NCI-H2107 treated with DMSO at 0.1 percent for 48 hours (cell line): ENCODE results near the gene FNDC3A.
"Not testable (repeated sequence)": the region's sequence is repeated elsewhere in the genome, so short reads cannot be mapped to it uniquely, and the experiment has no call there.

Experiments
- DNase-seq: peaks from one replicate; lab custom pipeline; 2025; ENCODE audit not compliant: unreplicated experiment; lab: John Stamatoyannopoulos, UW

The FNDC3A gene

DNA sequence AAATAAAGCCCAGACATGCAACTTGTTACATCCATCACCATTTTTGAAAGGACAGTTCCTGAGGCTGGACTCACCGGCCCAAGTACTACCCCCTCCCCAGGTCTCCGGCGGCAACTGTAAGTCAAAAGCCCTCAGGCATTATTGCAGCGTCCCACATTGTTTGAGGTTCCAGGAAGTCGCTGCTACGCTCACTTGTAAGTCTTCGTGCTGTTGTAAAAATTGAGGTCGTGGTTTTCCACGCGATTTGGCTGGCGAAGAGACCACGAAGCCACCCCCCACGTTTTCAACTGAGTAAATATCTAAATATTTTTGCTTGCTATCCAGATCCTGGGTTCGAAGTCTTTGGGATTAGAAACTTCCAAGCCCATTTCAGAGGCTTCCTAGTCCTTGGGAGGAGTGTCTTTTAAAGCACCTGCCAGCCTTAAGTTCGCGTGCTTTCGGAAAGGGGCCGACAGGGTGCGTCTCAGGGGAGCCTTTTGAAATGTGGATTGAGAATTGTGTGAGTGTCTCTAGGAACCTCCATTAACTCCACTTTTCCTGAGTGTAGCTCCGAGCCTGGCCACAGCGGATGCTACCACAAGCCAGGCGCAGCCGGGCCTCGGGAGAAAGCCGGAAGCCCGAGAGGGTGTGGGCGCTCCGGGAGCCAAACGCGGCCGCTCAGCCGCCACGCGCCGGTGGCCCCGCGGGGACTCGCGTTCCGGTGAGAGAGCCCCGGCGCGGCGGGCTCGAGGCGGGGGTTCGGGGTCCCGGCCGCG is 434 bp upstream of the FNDC3A start:
- peak; percentile 35 for DNase-seq

DNA sequence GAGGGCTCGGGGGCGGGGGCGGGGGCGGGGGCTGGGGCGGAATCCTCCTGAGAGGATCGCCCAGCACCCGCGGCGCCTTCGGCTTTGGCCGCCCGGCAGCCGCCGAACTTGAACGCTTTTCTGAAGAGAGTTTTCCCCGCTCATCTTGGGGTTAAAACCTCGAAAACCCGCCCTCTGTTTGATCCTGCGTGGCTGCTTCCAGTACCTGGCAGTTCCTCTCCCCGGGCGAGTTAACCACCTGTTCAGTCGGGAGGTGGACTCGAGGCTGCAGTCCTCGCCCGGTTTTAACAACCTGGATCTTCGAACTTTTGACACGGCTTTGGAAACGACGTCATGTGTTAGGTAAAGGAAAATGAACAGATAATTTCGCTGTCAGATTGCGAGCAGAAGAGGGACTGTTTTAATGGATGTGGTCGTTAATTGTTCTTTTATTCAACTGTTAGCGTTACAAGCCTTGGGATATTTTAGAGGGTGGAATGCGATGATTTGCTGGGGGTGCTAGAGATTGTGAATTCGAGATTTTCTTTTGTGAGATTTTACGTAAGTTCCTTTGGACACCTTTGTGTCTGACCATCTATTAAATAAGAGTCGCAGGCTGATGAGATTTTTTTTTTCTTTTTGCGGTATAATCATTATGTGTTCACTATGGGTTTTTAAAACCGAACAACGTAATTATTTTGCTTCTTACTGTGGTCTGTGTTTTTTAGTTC is 1.0 kb downstream of the FNDC3A start:
- DNase-seq, result peak; percentile 66

DNA sequence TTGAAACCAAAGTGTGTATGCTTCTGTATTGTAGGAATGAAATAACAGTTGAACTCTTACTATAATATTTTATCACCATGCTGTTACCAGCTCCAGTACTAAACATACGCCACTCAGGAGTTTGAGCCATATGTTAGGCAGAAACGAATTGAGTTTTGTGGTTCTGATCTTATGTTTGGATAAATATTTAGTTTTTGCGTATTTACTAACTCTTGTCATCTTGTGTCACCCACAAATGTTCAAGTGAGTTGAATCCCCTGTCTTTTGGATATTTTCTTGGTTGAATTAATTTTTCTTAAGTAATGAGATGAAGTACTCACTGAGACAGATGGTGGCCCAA is 1.5 kb downstream of the FNDC3A start:
- DNase-seq, result peak; percentile 52

DNA sequence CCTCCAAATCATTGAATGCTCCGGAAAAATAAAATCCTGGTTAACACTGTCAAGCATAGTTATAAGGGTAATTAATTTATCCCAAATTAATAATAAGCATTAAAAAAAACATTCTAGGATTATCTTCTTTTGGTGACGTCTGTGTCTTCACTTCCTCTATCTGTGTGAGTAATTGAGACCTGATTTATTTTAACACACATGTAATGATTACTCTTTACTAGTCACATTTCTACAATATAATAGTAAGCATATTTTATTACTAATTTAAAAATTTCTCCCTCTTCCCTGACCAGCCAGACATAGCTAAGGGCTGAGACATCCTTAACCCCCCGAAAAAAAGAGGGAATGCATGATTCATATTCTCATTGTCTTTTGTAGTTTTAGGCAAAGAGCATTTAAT is 2.3 kb downstream of the FNDC3A start:
- DNase-seq, result no peak

DNA sequence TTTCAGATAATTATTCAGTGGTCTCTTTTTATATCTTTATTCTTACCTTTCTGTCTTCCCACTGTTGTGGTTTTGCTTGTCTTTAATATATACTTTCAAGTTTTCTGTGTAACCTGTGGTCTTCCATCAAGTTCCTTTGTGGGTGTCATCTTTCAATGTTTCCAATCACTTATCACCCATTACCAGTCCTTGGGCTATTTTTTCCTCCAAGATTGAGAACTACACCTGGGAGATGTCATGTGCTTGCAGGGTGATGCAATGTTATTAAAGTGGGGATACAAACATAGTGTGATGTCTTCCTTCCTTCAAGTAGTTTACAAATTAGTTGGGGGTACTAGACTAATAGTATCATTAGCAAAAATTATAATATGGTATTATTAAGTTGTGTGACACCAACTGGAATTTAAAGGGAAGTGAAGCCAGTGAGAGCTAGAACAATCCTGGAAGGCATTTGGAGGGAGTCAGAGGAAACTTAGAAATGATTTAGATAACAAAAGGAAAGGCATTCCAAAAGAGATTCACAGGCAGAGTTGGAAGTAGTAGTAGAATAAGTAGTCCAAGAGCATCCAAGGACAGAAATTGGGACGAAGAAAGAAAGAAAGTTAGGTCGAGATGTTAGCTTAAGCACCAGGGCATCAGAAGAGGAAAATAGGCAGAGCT is 3.4 kb downstream of the FNDC3A start:
- no peak for DNase-seq

DNA sequence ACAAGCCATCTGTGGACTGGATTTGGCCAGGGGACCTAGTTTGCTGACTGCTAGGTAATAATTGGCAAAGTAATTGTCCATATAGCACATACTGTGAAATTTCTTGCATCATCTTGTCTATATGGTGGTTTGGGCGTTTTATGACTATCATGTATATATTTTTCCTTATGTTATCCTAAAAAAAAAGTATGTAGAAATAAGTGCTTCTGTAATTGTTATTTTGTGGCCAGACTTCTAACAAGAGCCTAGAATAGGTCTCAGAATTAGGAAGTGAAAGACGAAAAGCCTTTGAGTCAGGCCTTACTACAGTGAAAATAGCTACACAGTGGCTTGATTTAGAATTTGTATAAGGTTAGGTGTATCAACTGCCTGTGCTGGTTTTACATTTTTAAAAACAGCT is 4.2 kb downstream of the FNDC3A start:
- no peak for DNase-seq

DNA sequence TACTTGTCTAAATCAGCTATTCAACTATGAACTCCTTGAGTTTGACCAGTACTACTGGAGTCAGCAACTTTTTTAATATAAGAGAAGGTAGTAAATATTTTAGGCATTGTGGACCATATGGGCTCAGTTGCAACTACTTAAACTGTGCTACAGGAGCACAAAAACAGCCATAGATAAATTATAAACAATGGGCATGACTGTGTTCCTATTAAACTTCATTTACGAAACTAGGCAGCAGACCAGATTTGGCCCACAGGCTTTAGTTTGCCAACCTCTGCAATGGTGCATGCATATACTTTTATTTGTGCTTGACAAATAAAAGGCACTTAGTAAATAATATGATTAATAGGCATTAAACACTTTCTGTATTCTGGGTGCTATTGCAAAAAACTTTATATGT is 7.6 kb downstream of the FNDC3A start:
- no peak for DNase-seq

DNA sequence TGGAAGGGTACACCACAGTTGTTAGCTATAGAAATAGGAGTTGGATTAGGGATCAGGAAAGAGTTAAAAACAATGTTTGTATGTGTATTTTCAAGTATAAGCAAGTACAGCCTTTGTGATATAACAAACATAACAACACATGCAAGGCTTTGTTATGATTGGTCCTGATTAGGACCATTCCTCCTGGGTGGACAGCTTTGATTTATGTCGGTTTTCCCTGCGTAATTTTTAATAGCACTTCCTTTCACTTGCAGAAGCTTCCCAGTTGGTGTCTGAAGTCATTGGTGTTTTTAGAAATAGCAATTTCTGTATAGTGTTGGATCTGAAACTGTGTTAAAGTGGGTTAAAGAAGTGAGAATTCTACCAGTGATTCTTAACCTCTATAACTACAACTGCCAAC is 10.0 kb downstream of the FNDC3A start:
- DNase-seq, result no peak

DNA sequence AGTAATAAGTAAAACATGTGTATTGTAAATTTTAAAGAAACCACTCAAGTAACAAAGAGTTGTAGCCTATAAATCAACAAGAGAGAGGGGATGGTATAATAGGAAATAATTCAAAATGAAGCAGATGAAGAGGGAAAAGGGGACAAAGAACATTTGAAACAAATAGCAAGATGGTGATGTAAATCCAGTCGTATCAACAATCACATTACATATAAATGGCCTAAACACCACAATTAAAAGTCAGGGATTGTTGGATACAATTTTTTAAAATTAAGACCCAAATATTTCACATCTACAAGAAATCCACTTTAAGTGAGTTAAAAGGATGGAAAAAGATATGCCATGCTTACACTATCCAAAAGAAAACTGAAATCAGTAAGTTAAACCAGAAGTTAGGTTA is 15.2 kb downstream of the FNDC3A start:
- no peak for DNase-seq

DNA sequence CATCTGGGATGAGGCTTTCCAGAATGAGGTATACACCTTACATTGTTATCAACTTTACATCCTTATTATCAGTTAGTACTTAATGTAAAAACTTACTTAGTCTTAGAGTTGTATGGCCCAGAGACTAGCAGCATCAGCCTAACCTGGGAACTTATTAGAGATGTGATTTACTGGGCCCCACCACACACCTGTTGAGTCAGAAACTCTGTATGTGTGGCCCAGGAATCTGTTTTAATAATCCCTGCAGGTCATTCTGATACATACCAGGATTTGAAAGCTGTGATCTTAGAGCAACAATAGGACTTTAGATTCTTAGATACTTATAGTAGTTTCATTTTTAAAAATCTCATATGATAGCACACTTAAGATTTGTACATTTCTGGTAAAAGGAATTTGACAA is 17.4 kb downstream of the FNDC3A start:
- DNase-seq, result no peak

DNA sequence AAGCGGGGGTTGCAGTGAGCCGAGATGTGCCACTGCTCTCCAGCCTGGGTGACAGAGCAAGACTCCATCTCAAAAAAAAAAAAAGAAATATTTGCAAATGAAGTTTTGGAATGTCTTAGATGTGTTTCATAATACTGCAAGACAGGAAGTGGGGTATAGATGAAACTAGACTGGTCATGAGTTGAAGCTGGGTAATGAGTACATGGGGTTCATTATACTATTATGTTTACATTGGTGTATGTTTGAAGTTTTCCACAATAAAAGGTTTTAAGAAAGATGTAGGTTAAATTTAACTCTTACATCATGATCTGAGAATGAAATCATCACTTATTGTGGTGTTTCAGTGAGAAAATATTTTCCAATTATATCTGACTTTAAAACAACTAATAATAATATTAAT is 19.0 kb downstream of the FNDC3A start:
- DNase-seq, result no peak

DNA sequence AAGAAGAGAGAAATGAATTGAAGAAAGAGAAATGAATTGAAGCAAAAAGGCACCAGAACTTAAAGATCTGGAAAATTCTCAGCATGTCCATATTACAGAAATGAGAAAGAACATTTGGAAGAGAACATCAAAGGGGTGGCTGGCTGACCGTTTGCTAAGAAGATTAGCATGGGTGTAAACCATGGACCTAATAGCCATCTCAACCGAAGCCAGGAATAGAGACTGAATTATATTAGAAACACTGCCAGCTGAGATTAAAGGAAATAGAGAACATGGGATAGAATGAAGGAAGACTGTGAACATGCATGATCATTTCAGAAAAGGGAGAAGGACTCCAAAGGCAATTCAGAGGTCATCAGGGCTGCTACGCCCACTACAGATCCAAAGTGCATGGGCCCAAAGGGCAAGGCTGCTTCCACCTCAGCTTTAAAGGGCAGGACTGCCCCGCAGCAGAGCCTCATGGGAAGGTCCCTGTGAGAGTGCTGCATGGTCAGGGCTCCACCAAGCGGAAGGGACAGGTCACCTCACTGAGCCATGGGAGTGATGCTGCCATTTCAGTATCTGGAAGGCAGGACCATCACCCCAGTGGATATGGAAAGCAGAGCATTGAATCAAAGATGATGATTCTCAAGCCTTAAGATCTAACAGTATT is 23.1 kb downstream of the FNDC3A start:
- DNase-seq, result no peak

DNA sequence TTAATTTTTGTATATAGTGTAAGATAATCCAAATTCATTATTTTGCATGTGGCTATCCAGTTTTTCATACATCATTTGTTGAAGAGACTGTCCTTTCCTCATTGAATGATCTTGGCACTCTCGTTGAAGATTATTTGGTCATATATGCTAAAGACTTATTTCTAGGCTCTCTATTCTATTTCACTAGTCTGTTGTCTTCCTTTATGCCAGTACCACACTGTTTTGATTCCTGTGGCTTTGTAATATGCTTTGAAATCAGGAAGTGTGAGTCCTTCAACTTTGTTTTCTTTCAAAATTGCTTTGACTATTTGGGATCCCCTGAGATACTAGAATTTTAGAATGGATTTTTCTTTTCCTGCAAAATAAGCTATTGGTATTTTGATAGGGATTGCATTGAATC is 24.5 kb downstream of the FNDC3A start:
- DNase-seq, result no peak

DNA sequence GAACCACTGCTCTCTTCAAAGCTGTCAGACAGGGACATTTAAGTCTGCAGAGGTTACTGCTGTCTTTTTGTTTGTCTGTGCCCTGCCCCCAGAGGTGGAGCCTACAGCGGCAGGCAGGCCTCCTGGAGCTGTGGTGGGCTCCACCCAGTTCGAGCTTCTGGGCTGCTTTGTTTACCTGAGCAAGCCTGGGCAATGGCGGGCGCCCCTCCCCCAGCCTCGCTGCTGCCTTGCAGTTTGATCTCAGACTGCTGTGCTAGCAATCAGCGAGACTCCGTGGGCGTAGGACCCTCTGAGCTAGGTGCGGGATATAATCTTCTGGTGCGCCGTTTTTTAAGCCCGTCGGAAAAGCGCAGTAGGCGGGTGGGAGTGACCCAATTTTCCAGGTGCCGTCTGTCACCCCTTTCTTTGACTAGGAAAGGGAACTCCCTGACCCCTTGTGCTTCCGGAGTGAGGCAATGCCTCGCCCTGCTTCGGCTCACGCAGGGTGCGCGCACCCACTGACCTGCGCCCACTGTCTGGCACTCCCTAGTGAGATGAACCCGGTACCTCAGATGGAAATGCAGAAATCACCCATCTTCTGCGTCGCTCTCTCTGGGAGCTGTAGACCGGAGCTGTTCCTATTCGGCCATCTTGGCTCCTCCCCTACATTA is 43.4 kb downstream of the FNDC3A start:
- not testable (repeated sequence) for DNase-seq

DNA sequence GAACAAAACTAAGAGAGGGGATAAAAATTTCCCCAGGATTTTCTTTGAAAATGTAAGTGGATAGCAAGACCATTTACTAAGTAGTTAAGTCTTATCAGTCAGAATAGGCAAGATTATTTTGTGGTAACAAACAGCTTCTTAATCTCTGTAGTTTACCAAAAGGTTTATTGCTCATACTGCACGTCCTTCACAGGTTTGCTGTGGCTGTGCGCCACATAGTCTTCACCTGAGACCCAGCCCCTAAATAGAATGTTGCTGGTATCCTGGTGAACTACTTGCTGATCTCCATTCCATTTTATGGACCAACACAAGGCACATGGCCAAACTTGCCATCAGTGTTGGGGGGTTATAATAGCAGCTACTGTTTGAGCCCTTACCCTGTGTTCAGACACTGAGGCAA is 44.6 kb downstream of the FNDC3A start:
- DNase-seq, result no peak

DNA sequence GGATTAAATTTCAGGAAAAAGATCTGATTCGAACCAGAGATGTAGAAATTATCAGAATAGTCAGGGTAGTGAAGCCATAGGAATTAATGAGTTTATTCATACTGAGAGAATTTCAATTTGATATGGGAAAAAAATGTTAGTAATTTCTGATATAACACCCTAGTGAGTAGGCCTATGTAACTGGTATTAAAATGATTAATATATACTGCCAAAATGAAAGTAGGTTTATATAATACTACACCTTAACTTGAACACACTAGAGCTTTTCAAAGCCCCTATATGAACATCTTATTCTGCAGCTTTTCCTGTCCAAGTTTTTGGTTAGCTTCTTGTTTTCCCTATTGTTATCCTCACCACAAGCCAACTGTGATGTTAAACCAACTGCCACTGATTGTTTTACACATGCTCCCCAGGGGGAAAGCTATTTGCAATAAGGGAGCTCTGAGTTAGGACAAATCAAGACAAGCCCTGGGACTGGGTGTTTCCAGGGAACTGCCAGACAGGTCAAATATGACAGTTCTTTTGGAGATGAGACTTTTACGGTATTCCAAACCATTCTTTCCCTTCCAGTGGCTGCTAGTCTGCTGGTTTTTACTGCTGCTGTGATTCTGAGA is 45.3 kb downstream of the FNDC3A start:
- DNase-seq, result no peak

DNA sequence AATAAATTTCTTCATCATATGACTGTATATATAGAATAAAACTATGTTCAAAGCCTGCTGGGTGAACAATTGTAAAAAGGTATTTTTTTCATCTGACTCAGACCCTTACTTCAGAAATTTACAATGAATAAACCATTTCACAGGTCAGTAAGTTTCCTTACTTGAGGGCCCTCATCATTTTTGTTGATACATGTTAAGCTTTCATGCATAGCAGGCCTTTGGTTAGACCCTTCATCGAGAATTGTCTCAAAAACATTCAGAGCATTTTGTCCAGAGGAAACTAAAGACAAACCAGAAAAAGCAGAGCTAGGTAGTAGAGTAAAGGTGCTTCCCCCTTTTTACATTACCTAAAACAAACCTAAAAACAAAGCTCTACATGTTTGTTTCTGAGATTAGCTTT is 46.2 kb downstream of the FNDC3A start:
- no peak for DNase-seq

DNA sequence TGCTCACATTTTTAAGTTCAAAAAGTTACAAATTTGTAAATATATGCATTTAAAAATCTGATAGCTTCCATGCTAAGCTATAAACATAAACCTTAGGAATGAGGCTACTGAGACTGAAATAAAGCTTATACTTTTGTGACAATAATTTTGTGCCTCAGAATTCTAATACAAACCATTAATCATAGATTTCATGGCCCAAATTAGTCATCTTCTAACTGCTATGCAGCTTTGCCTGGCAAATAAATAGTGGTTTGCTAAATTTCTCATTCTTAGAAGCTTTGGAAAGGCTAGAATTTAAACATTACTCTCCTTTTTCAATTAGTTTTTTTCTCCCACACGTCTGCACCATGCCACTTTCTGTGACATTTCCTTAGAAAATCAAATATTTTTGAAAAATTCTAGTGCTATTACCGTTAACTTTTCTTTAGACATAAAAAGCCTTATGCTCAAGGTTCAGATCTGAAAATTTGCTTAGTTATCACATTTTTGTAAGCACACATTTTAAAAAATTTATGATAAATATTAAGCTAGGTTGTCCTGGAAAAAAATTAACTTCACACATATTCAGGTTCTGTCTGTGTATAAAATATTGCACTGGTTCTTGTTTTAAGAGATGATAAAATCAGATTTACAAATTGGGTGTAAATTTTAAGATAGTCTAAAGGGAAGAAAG is 46.9 kb downstream of the FNDC3A start:
- no peak for DNase-seq

DNA sequence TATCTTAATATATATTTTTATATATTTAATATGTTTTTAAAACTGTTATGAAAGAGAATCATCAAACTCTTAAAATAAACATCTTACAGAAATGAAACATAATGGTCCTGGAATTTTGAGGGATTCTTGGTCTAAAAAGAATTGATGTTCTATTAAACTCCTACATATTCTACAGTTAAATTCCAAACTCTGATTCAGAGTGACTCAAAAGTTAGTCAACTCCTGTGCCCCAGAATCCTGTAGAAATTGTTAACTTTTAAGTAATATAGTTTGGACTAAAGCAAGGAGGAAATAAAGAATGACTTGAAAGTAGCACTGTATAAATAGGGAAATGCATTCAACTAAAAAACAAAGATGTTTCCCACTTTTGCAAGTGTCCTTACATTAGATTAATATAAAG is 47.7 kb downstream of the FNDC3A start:
- DNase-seq, result no peak

DNA sequence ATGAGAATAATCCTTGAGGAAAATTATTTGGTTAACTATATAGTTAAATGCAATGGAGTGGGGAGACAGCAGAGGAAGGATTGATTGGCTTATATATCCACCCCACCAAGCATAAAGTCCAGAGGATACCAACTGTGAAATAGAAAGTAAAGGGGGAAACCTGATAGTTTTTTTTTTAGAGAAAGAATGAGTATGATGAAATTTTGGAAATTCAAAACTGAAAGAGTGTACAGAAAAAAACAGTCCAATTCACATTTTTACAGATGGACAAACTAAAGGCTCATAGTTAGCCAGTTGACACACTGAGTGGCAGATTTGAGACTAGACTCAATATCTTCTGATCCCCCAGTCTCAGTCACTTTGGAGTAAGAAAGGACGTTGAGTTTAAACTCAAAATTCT is 51.1 kb downstream of the FNDC3A start:
- DNase-seq, result no peak
